Ishikawa (cell line): Measurements from ENCODE around the gene HOXB8.

ENCODE experiments used
- EGR1 ChIP-seq: IDR thresholded peaks from 2 replicates; pipeline ENCODE4 v1.6.1; 2012
- NFIC ChIP-seq: IDR thresholded peaks from 2 replicates; pipeline ENCODE4 v1.6.1; 2012
- TEAD4 ChIP-seq: IDR thresholded peaks from 2 replicates; pipeline ENCODE4 v1.6.1; 2012

DNA sequence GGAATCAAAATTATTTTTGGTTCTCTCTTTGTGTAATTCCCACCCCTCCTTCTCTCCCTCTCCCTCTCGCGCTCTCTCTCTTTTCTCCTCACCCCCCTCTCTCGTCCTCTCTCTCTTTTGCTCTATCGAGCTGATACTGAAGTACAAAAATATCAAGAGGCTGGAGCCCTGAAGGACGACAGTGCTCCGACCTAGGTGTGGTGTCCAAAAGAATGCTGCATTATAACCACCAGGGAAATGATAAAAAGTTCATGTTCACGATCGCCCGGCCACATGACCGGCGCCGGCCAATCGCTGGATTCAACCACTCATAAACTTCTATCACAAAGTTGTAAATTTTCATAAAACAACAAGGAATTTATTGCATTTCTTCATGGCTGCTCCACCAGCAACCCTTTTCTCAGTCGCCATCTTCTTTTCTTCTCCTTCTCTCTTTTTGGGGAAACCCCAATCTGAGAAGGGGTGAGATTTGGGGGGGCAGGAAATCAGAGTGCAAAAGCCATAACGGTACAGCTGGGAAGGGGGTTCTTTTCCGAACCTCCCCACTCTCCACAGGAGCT is 10.2 kb downstream of the HOXB8 start, which contains the start of gene HOXB6:
- TF ChIP-seq EGR1 (no peak), TEAD4 (no peak), NFIC (no peak)
